Right ventricle myocardium superior (tissue), 1 donor: ENCODE measurements around the gene LIN7C. TPM values are rescaled to one million over a fixed set of nuclear protein-coding genes. Genes with fewer than 3 reads are reported as not detected.

Experiments used
- ATAC-seq: fragments of 200-7000 bp; cut with Tn5 transposase; one replicate; pipeline ENCODE4 v1.9.1; 2020; ENCODE audit warnings: mild to moderate bottlenecking; ENCODE audit not compliant: poor library complexity
- DNase-seq: peaks from one replicate; pipeline ENCODE4 v3.0.0-alpha.2; 2020
- intact Hi-C: fragments of 100-400 bp; cut with DNase I; formaldehyde crosslinking; loops from one replicate; pipeline ENCODE4 v1.11.2; 2022
- total RNA-seq: library from RNA; stranded (reverse); fragmentation: NEBNext Ultra II Directional; extraction: Animal tissue kit (Norgen Biotek cat#: 25700); gene quantifications from one replicate; pipeline ENCODE4 v1.2.1, GENCODE V29; 2021
- donor health status: DM: no; HTN: yes; CAD: no; lungs with severe emphysema.

The LIN7C gene
- total RNA-seq, 1 donor from 2014 or later = 14.9 TPM

DNA sequence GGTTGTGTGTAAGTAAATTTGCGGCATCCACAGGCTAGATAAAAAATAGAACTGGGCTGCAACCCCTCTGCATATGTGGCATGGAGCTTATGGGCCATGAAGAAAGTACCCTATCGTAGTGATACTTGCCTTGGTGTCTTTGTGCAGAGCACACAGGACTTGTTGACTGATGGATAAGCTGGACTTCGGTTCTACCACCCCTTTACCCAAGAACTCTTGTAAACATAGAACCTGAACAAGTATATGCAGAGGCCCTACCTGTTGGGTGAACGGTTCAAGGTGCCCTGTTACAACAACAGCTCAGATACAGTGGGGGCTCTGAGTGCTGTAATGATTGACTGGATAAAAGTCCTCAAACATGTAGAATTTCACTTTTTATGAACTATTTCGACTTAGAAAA, 30.9 kb downstream of the LIN7C start:
- intact Hi-C loops = loop anchor here (10.0 kb wide), 1 partner anchor 111 kb away; the partner anchor contains the start of gene CCDC34
- no peak for ATAC-seq
- no peak for DNase-seq

- intact Hi-C loops = loop anchor here (10.0 kb wide), 1 partner anchor 108 kb away; the partner anchor contains the start of gene CCDC34
- peak; percentile 14 for ATAC-seq
Measured at GRCh38 chr11:27473017-27473406, 33.6 kb downstream of the LIN7C start.

GRCh38 chr11:27472398-27473016, 34.1 kb downstream of the LIN7C start, which contains the start of gene LGR4:
LGR4 (minus strand) TSS chr11:27472790; CDS start chr11:27472302, 488 bp downstream.
- DNase-seq (peak; percentile 96), ATAC-seq (peak; percentile 94)
- intact Hi-C loops = loop anchor here (10.0 kb wide), 1 partner anchor 108 kb away; the partner anchor contains the start of gene CCDC34

More at GRCh38 chr11:27473017-27473406, 33.6 kb downstream of the LIN7C start:
- DNase-seq = no peak

GRCh38 chr11:27471589-27472397, 34.8 kb downstream of the LIN7C start:
- intact Hi-C loops = loop anchor here (10.0 kb wide), 1 partner anchor 107 kb away; the partner anchor contains the start of gene CCDC34
- ATAC-seq = peak; percentile 32
- DNase-seq = peak; percentile 60

- ATAC-seq (no peak), DNase-seq (no peak)
- intact Hi-C loops = loop anchor here (10.0 kb wide), 1 partner anchor 106 kb away; the partner anchor contains the start of gene CCDC34
Measured at GRCh38 chr11:27470826-27471588, 35.6 kb downstream of the LIN7C start.

DNA sequence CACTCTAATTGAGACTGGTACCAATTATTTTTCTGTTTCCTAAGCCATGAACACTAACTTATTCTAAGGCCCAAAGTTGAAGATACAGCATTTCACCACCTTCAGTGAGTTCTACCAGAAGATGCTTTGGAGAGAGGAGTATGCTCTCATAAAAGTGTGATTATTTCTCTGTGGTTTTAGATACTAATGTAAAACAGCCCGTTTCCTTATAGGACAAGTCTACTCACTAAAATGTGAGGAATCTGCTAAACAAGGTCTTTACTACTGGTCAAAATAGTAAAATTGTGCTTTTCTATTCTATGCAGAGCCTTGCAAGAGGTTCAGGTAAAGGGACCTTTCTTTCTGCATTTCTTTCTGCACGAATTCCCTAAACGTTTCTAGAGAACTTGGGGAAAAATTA, 36.4 kb downstream of the LIN7C start:
- no peak for DNase-seq
- ATAC-seq = no peak
- intact Hi-C loops = loop anchor here (10.0 kb wide), 1 partner anchor 105 kb away; the partner anchor contains the start of gene CCDC34

DNA sequence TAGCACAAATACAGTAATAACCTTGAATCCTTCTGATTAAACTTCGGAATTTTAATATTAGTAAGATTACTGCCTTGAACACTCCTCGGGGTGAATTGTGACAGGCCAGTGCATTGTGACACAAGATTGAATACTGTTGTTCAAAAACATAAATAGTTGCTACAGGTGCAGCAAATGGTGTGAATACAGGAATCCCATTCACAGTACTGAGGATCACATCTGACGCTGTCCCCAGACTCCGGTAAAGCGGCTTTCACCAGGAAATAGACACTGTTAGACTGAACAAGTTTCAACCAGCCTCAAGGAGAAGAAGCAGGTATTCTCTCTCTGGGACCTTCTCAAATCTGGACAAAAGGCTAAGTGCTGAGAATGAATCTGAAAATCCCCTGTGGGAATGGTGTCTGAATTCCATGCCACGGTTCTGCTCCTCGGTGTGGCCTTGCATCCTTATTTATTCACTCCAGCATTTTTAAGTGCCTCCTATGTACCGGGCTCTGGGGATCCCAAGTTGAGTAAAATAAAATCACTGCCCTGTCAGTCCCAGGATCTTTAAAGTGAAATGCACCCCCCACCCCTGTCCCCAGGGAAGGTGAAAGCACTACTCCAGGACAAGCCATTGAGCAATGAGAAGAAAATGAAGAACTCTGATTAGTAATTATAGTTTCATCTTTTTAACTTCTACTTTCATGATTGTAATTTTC, 37.4 kb downstream of the LIN7C start:
- DNase-seq (no peak), ATAC-seq (no peak)
- intact Hi-C loops = loop anchor here (10.0 kb wide), 1 partner anchor 74 kb away; no protein-coding TSS in a partner anchor

GRCh38 chr11:27468209-27468994, 38.2 kb downstream of the LIN7C start:
- ATAC-seq (no peak), DNase-seq (no peak)
- intact Hi-C loops = loop anchor here (10.0 kb wide), 1 partner anchor 74 kb away; no protein-coding TSS in a partner anchor

- intact Hi-C loops = loop anchor here (10.0 kb wide), 1 partner anchor 73 kb away; no protein-coding TSS in a partner anchor
- DNase-seq (no peak), ATAC-seq (no peak)
Measured at GRCh38 chr11:27467181-27467913, 39.2 kb downstream of the LIN7C start.

- ATAC-seq (no peak), DNase-seq (no peak)
- intact Hi-C loops = loop anchor here (10.0 kb wide), 1 partner anchor 72 kb away; no protein-coding TSS in a partner anchor
Measured at GRCh38 chr11:27466363-27466762, 40.2 kb downstream of the LIN7C start.

DNA sequence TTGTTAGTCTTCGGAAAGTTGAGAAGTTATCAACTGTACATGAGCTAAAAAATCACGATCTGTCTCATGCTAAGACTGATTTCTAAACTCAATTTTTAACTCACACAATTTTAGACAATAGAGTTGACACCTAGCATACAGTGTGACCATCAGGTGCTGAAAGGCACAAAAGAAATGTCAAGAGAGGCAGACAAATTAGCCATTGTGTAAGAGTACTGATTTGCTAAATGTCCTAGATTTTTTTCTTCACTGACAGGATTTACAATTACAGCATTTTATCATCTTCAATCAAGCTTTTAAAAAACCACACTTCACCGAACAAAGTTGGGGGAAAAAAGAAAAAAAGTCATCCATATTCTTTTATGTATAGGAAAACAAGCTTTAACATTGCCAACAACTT, 40.9 kb downstream of the LIN7C start:
- ATAC-seq (peak; percentile 21), DNase-seq (no peak)
- intact Hi-C loops = loop anchor here (10.0 kb wide), 1 partner anchor 71 kb away; no protein-coding TSS in a partner anchor

DNA sequence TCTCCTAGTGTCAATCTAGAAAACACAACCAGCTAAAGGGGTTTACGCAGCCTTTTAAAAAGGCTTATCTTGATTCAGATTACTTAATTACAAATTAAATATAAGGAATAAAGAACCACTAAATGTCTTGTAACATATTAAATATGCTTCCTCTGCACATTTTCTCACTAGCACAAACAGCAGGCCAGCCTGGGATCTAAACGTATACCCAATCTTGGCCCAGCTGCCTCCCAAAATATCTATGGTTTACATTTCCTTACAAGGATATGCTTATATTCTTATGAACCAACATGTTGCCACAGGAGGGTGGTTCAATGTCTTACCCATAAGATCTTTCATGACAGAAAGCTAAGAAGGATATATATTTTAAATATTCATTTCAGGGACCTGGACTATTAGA, 41.7 kb downstream of the LIN7C start:
- intact Hi-C loops = loop anchor here (10.0 kb wide), 1 partner anchor 70 kb away; no protein-coding TSS in a partner anchor
- no peak for ATAC-seq
- no peak for DNase-seq

- peak; percentile 25 for ATAC-seq
- intact Hi-C loops = loop anchor here (10.0 kb wide), 1 partner anchor 69 kb away; no protein-coding TSS in a partner anchor
- DNase-seq = no peak
Measured at GRCh38 chr11:27464289-27464696, 42.3 kb downstream of the LIN7C start.

DNA sequence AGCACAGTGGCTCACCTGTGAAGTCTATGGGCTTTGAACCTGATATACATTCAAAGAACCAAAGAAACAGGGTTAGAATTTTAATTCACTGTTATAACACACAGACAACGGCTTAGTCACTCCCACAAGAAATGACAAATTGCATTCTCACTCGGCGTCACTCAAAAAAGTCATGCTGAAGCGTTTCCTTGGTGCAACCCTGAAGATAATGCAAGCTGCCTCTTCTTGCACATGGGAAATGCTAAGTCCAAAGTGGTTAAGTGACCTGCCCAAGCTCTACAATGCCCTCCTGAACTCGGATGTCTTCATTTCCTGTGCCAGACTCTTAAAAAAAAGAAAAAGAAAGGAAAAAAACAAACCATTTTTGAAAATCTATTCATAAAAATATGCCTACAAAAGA, 44.0 kb downstream of the LIN7C start:
- DNase-seq (no peak), ATAC-seq (no peak)
- intact Hi-C loops = loop anchor here (10.0 kb wide), 1 partner anchor 68 kb away; no protein-coding TSS in a partner anchor

DNA sequence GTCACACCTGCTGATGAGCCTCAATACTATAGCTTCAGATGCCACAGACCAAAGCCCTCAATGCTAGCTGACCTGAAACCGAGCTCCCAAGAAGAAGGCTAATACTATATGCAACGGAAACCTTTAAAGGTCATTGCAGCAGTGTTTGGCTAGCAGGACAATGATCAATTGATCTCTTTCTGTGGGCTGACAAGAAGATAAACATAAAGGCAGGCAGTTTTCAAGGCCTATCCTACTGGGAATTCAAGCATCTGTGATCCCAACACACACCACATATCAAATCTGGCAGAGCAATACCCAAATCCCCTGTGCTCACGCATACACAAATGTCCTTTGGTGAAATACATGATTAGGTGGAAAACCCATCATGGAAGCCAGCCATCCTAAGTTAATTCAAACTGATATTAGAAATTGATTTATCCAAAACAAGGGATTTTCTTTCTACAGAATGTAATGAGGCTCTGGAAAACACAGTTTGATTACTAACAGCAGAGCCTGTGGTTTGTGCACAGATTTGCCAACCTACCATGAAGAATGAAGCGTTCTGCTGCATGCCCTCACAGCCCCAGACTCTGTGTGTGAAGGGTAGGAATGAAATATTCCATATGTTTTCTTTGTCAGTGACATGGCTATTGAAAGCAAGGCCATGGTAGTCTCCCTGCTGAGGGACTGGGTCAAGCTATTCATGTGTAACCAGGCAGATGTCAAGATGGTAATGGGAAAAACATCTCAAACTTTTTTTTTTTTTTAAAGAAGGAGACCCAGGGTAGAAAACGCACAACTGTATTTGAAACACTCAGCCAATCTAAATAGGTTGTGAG, 46.2 kb downstream of the LIN7C start:
- intact Hi-C loops = loop anchor here (10.0 kb wide), 1 partner anchor 66 kb away; no protein-coding TSS in a partner anchor
- no peak for ATAC-seq
- DNase-seq = no peak
